LNCAP (cell line): ENCODE measurements around the gene TRHDE.

Experiments used
- TF ChIP-seq, protein P1 (sequence below): fragments of 450-650 bp; IDR thresholded peaks from 2 replicates; pipeline ENCODE4 v1.5.1; 2017; ENCODE audit warnings: mild to moderate bottlenecking

The TRHDE gene

GRCh38 chr12:72491426-72491825, 219.3 kb downstream of the TRHDE start:
- TF ChIP-seq, protein P1, sequence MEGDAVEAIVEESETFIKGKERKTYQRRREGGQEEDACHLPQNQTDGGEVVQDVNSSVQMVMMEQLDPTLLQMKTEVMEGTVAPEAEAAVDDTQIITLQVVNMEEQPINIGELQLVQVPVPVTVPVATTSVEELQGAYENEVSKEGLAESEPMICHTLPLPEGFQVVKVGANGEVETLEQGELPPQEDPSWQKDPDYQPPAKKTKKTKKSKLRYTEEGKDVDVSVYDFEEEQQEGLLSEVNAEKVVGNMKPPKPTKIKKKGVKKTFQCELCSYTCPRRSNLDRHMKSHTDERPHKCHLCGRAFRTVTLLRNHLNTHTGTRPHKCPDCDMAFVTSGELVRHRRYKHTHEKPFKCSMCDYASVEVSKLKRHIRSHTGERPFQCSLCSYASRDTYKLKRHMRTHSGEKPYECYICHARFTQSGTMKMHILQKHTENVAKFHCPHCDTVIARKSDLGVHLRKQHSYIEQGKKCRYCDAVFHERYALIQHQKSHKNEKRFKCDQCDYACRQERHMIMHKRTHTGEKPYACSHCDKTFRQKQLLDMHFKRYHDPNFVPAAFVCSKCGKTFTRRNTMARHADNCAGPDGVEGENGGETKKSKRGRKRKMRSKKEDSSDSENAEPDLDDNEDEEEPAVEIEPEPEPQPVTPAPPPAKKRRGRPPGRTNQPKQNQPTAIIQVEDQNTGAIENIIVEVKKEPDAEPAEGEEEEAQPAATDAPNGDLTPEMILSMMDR: no peak

DNA sequence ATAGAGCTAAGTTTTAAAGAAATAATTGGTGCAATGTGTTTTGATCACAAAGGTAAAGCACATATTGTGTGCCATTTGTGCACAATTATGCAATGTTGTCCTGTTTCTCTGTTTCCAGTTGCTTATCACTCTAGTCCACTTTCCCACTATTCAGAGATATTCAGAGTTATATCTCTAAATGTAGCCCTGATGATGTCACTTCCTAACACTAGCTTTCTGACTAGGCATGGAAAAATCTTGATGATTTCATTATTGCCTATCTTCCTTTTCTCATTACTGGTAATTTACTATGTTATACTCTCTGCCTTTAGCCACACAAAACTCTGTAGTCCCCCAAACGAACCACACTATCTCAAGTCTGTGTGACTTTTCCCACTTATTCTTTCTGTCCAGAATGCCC, 221.2 kb downstream of the TRHDE start:
- TF ChIP-seq, protein P1: no peak

DNA sequence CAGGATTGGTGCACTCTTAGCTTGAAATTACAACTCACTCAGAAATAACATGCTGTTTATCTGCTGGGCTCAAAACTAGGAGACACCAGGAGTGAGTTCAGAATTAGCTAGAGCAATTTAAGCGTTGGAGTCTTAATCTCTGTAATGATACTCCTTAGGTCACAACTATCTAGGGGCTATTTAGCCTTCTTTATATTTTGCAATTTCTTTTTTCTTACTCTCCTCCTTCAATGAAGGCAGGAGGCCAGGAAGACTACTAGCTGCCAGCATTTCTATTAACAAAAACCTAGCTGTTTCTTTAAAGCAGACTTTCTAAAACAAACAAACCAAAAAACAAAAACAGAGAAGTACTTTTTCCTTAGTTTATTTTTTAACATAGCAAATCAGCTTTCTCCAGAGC, 226.2 kb downstream of the TRHDE start:
- TF ChIP-seq, protein P1: no peak

DNA sequence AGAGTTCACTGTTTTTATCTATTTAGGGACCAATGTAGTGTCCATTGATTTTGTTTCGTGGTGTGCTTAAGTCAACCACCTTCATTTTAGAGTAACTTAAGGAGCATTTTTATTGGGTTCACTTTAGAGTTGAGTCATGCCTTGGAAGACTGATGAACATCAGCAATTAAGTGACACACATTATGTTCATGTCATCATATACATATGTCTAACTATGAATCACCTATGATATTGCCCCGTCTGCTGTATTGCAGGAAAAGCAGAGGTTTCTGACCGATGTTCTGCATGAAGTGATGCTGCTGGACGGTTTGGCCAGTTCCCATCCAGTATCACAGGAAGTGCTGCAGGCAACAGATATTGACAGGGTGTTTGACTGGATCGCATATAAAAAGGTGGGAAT, 227.1 kb downstream of the TRHDE start:
- TF ChIP-seq, protein P1: no peak

DNA sequence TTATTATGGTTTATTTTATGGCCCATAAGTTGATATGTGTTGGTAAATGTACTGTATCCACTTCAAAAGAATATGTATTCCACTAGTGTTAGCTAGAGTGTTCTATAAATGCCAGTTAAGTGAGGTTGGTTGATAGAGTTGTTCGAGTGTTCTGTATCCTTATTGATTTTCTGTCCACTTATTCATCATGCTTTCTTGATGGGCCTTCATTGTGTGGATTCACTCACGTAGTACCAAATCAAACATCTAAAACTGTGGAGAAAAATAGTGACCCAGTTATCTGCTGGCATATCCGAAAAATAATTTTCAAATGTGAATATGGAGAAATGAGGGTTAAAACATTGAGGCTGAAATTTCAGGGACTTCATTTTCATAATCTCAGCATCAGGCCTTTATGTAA, 230.4 kb downstream of the TRHDE start:
- TF ChIP-seq, protein P1: no peak

- TF ChIP-seq, protein P1: no peak
Observed at GRCh38 chr12:72505227-72505626, 233.1 kb downstream of the TRHDE start.

GRCh38 chr12:72509891-72510290, 237.7 kb downstream of the TRHDE start:
- TF ChIP-seq, protein P1: no peak

- TF ChIP-seq, protein P1: no peak
Observed at GRCh38 chr12:72510772-72511171, 238.6 kb downstream of the TRHDE start.
